ENCODE measurements around the gene NECTIN1. TPM values are rescaled to one million over a fixed set of nuclear protein-coding genes. Genes with fewer than 3 reads are reported as not detected.

NECTIN1 gene
- total and polyA plus RNA-seq, 2 experiments from 2014 or later = 3.6 to 7.4 TPM

- Histone ChIP-seq H3K4me3 (no peak overlapping the region), H3K4me1 (ENCODE audit: insufficient read depth) (peaks cover 21% of the 10 kb centered on the region), H3K27ac (no peak overlapping the region), H3K79me2 (peaks cover 4% of the 10 kb centered on the region), H2AFZ (no peak overlapping the region), H3K36me3 (replicated peaks; ENCODE audit: insufficient read depth, low read depth) (no peaks in the 10 kb centered on the region), H3K4me2 (no peak overlapping the region), H4K20me1 (ENCODE audit: insufficient read depth, poor library complexity, severe bottlenecking) (peaks cover 5% of the 10 kb centered on the region), H3K27me3 (no peaks in the 10 kb centered on the region), H3K9me2 (replicated peaks; ENCODE audit: insufficient read depth) (no peaks in the 10 kb centered on the region), H3K9me3 (ENCODE audit: low read depth) (no peaks in the 10 kb centered on the region)
- WGBS (ENCODE audit: low lambda C conversion rate, missing lambda C conversion rate) = 99% methylated on average over 7 of the region's 7 CpGs
- TF ChIP-seq CTCF (IDR thresholded peaks at IDR 0.05; ENCODE audit: poor library complexity) = no peak
- TF ChIP-seq EZH2 (IDR thresholded peaks at IDR 0.05; ENCODE audit: borderline replicate concordance) = no peak
- TF ChIP-seq EZH2phosphoT487 (IDR thresholded peaks at IDR 0.05; ENCODE audit: low read depth, severe bottlenecking, unreplicated experiment) = no peak
- DNase-seq (ENCODE audit: low spot score) = no peak
Observed at GRCh38 chr11:119700030-119700429, 29.0 kb downstream of the NECTIN1 start.

- H3K9me2 ChIP-seq (replicated peaks; ENCODE audit: insufficient read depth) = no peaks in the 10 kb centered on the region
- no peaks in the 10 kb centered on the region for H3K9me3 ChIP-seq (ENCODE audit: low read depth)
- peak overlapping the region; percentile 23 for H3K27ac ChIP-seq
- peaks cover 19% of the 10 kb centered on the region for H3K4me1 ChIP-seq (ENCODE audit: insufficient read depth)
- H3K27me3 ChIP-seq = no peaks in the 10 kb centered on the region
- DNase-seq (ENCODE audit: low spot score) = peak; percentile 84
- H3K36me3 ChIP-seq (replicated peaks; ENCODE audit: insufficient read depth, low read depth) = no peaks in the 10 kb centered on the region
- H3K79me2 ChIP-seq = peaks cover 4% of the 10 kb centered on the region
- H2AFZ ChIP-seq = no peak overlapping the region
- no peak overlapping the region for H3K4me2 ChIP-seq
- no peak overlapping the region for H3K4me3 ChIP-seq
- TF ChIP-seq EZH2 (IDR thresholded peaks at IDR 0.05; ENCODE audit: borderline replicate concordance) = no peak
- no peak for TF ChIP-seq EZH2phosphoT487 (IDR thresholded peaks at IDR 0.05; ENCODE audit: low read depth, severe bottlenecking, unreplicated experiment)
- no peak for TF ChIP-seq CTCF (IDR thresholded peaks at IDR 0.05; ENCODE audit: poor library complexity)
- whole genome bisulfite sequencing (ENCODE audit: low lambda C conversion rate, missing lambda C conversion rate) = 33% methylated on average over 11 of the region's 13 CpGs
- H4K20me1 ChIP-seq (ENCODE audit: insufficient read depth, poor library complexity, severe bottlenecking) = peaks cover 5% of the 10 kb centered on the region
Observed at GRCh38 chr11:119699227-119699626, 29.8 kb downstream of the NECTIN1 start.

- H3K9me3 ChIP-seq (ENCODE audit: low read depth) = no peaks in the 10 kb centered on the region
- H3K27me3 ChIP-seq = no peaks in the 10 kb centered on the region
- H3K27ac ChIP-seq = no peak overlapping the region
- WGBS (ENCODE audit: low lambda C conversion rate, missing lambda C conversion rate) = 81% methylated on average over 2 of the region's 2 CpGs
- H3K4me3 ChIP-seq = no peak overlapping the region
- H4K20me1 ChIP-seq (ENCODE audit: insufficient read depth, poor library complexity, severe bottlenecking) = peaks cover 5% of the 10 kb centered on the region
- no peaks in the 10 kb centered on the region for H3K9me2 ChIP-seq (replicated peaks; ENCODE audit: insufficient read depth)
- H3K36me3 ChIP-seq (replicated peaks; ENCODE audit: insufficient read depth, low read depth) = no peaks in the 10 kb centered on the region
- no peak overlapping the region for H3K4me2 ChIP-seq
- no peak overlapping the region for H2AFZ ChIP-seq
- TF ChIP-seq CTCF (IDR thresholded peaks at IDR 0.05; ENCODE audit: poor library complexity) (no peak), EZH2 (IDR thresholded peaks at IDR 0.05; ENCODE audit: borderline replicate concordance) (no peak)
- peaks cover 4% of the 10 kb centered on the region for H3K79me2 ChIP-seq
- DNase-seq (ENCODE audit: low spot score) = no peak
- peaks cover 19% of the 10 kb centered on the region for H3K4me1 ChIP-seq (ENCODE audit: insufficient read depth)
Observed at GRCh38 chr11:119697882-119698281, 31.1 kb downstream of the NECTIN1 start.

GRCh38 chr11:119697445-119697844, 31.6 kb downstream of the NECTIN1 start:
- Histone ChIP-seq H3K4me1 (ENCODE audit: insufficient read depth) (peaks cover 19% of the 10 kb centered on the region), H3K9me3 (ENCODE audit: low read depth) (no peaks in the 10 kb centered on the region), H3K27ac (no peak overlapping the region), H3K27me3 (no peaks in the 10 kb centered on the region), H4K20me1 (ENCODE audit: insufficient read depth, poor library complexity, severe bottlenecking) (peaks cover 5% of the 10 kb centered on the region), H3K4me3 (no peak overlapping the region), H3K79me2 (peaks cover 4% of the 10 kb centered on the region), H3K36me3 (replicated peaks; ENCODE audit: insufficient read depth, low read depth) (no peaks in the 10 kb centered on the region), H3K4me2 (no peak overlapping the region), H2AFZ (no peak overlapping the region), H3K9me2 (replicated peaks; ENCODE audit: insufficient read depth) (no peaks in the 10 kb centered on the region)
- no peak for DNase-seq (ENCODE audit: low spot score)
- TF ChIP-seq EZH2 (IDR thresholded peaks at IDR 0.05; ENCODE audit: borderline replicate concordance) = no peak
- 85% methylated on average over 3 of the region's 3 CpGs for WGBS (ENCODE audit: low lambda C conversion rate, missing lambda C conversion rate)
